ENCODE measurements around the gene CSNK1G2.
A peak's percentile ranks its signal among the peaks of the same experiment; 100 is the strongest.

Gene CSNK1G2

GRCh38 chr19:1989513-1990229 lies 48.7 kb downstream of the CSNK1G2 start:
- Mint-ChIP-seq H3K36me3 (peaks cover 9% of the 10 kb centered on the region), H3K4me1 (no peaks in the 10 kb centered on the region), H3K4me3 (no peak overlapping the region), H3K27me3 (no peaks in the 10 kb centered on the region), H3K27ac (no peak overlapping the region), H3K9me3 (no peaks in the 10 kb centered on the region)
- ATAC-seq (ENCODE audit: low read depth) (no peak), DNase-seq (ENCODE audit: low spot score in 2 of 2) (no peak)

- DNase-seq (ENCODE audit: low spot score in 2 of 2), result no peak
- Mint-ChIP-seq H3K4me1 (no peaks in the 10 kb centered on the region), H3K9me3 (no peaks in the 10 kb centered on the region), H3K36me3 (peaks cover 7% of the 10 kb centered on the region), H3K4me3 (no peak overlapping the region), H3K27me3 (no peaks in the 10 kb centered on the region), H3K27ac (no peak overlapping the region)
- no peak for ATAC-seq (ENCODE audit: low read depth)
Observed at GRCh38 chr19:1990230-1991017, 49.5 kb downstream of the CSNK1G2 start.

DNA sequence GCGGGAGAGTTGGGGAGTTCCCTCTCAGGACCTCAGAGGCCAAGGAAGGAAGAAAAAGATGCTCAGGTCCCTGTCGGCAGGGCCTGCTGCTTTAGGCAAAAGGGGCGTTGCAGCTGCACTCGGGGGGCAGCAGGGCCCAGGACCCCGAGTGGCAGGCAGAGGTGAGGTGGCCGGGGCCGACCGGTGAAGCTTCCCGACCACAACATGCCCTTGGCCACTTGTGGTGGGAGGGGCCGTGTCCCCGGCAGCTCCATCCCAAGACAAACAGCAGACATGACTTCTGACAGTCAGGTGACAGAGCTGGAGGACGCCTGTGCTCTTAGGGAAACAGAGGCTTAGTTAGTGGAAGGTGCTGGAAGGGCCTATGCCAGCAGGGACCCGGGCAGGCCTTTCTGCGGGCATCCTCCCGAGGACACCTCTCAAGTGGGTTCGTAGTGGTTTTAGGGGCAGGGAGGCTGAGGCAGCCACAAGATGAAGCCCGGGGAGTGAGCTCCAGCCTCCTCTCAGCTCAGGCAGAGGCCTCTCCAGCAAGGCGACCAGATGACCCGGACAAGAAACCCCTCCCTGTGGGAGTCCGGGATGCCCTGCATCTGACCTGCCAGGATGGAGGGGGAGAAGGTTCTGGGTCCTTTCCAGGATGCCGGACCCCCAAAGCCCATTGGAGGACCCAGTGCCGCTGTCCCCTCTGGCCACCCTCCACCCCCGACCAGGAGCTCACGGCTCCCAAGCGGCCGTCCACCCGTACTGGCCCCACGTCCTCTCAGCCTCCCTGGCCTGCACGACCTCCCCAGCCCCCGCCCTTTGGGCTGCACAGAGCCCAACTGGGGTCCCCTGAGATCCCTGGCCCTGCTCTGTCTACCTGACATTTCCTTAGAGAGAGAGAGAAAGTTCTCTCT lies 50.3 kb downstream of the CSNK1G2 start:
- H3K4me3 Mint-ChIP-seq, result no peak overlapping the region
- DNase-seq (ENCODE audit: low spot score in 2 of 2) (no peak), ATAC-seq (ENCODE audit: low read depth) (no peak)
- H3K9me3 Mint-ChIP-seq, result no peaks in the 10 kb centered on the region
- peaks cover 7% of the 10 kb centered on the region for H3K36me3 Mint-ChIP-seq
- no peaks in the 10 kb centered on the region for H3K4me1 Mint-ChIP-seq
- H3K27me3 Mint-ChIP-seq, result no peaks in the 10 kb centered on the region
- no peak overlapping the region for H3K27ac Mint-ChIP-seq

- Mint-ChIP-seq H3K4me1 (peaks cover 3% of the 10 kb centered on the region), H3K27ac (no peak overlapping the region), H3K4me3 (no peak overlapping the region), H3K36me3 (peaks cover 10% of the 10 kb centered on the region), H3K27me3 (no peaks in the 10 kb centered on the region), H3K9me3 (no peaks in the 10 kb centered on the region)
- ATAC-seq (ENCODE audit: low read depth) (no peak), DNase-seq (ENCODE audit: low spot score in 2 of 2) (no peak)
Observed at GRCh38 chr19:1992759-1993260, 51.8 kb downstream of the CSNK1G2 start.

- H3K9me3 Mint-ChIP-seq, result no peaks in the 10 kb centered on the region
- no peak overlapping the region for H3K4me3 Mint-ChIP-seq
- H3K4me1 Mint-ChIP-seq, result peaks cover 12% of the 10 kb centered on the region
- DNase-seq (ENCODE audit: low spot score in 2 of 2) (no peak), ATAC-seq (ENCODE audit: low read depth) (no peak)
- peaks cover 20% of the 10 kb centered on the region for H3K36me3 Mint-ChIP-seq
- peak overlapping the region; percentile 16 for H3K27ac Mint-ChIP-seq
- no peaks in the 10 kb centered on the region for H3K27me3 Mint-ChIP-seq
Observed at GRCh38 chr19:1997353-1998233, 56.6 kb downstream of the CSNK1G2 start.

GRCh38 chr19:1998712-1999708 lies 58.0 kb downstream of the CSNK1G2 start:
- Mint-ChIP-seq H3K4me1 (peaks cover 12% of the 10 kb centered on the region), H3K27ac (no peak overlapping the region), H3K36me3 (peaks cover 23% of the 10 kb centered on the region), H3K27me3 (no peaks in the 10 kb centered on the region), H3K9me3 (no peaks in the 10 kb centered on the region), H3K4me3 (no peak overlapping the region)
- no peak for ATAC-seq (ENCODE audit: low read depth)
- DNase-seq (ENCODE audit: low spot score in 2 of 2), result no peak

GRCh38 chr19:1999856-2000515 lies 59.0 kb downstream of the CSNK1G2 start:
- no peak overlapping the region for H3K27ac Mint-ChIP-seq
- DNase-seq (ENCODE audit: low spot score in 2 of 2) (no peak), ATAC-seq (ENCODE audit: low read depth) (no peak)
- H3K9me3 Mint-ChIP-seq, result no peaks in the 10 kb centered on the region
- H3K36me3 Mint-ChIP-seq, result peaks cover 24% of the 10 kb centered on the region
- H3K4me1 Mint-ChIP-seq, result peaks cover 12% of the 10 kb centered on the region
- H3K27me3 Mint-ChIP-seq, result no peaks in the 10 kb centered on the region
- no peak overlapping the region for H3K4me3 Mint-ChIP-seq

DNA sequence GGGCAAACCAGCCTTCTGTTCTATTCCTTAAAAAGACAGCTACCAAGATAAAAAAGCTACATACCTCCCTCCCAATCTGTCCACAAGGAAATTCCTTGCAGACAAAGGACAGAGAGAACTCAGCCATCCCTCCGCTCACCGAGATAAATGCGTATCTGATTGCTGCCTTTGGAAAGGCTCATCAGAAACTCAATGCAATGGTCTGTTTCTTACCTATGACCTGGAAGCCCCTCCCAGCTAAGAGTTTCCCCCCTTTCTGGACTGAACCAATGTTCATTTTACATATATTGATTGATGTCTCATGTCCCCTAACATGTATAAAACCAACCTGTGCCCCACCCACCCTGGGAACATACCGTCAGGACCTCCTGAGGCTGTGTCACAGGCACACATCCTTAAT lies 62.9 kb downstream of the CSNK1G2 start:
- H3K4me3 Mint-ChIP-seq, result no peak overlapping the region
- peaks cover 4% of the 10 kb centered on the region for H3K4me1 Mint-ChIP-seq
- H3K27me3 Mint-ChIP-seq, result no peaks in the 10 kb centered on the region
- peaks cover 12% of the 10 kb centered on the region for H3K36me3 Mint-ChIP-seq
- no peak overlapping the region for H3K27ac Mint-ChIP-seq
- no peak for DNase-seq (ENCODE audit: low spot score in 2 of 2)
- no peak for ATAC-seq (ENCODE audit: low read depth)
- no peaks in the 10 kb centered on the region for H3K9me3 Mint-ChIP-seq

DNA sequence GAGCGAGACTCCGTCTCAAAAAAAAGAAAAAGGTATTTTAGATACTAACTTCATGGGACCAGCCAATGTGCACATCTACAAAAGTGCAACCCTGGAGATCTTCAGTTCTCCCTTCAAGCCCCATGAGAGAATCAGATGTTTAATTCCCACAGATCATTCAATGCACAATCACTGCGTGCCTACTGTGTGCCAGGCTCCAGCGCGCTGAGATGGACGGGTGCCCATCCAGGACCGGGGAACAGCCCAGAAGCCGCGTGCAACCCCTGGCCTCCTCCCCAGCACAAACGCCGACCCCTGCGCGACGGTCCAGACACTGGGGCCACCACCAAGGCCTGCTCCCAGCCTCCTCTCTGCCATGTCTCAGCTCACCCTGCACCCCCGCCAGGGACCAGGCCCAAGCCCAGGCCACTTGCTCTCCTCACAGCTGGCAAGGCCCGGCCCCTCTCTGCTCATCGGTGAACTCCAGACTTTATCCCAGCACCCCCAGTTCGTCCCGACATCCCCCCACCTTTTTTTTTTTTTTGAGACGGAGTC lies 69.2 kb downstream of the CSNK1G2 start:
- H3K9me3 Mint-ChIP-seq, result no peaks in the 10 kb centered on the region
- no peaks in the 10 kb centered on the region for H3K27me3 Mint-ChIP-seq
- no peak overlapping the region for H3K27ac Mint-ChIP-seq
- H3K4me3 Mint-ChIP-seq, result no peak overlapping the region
- DNase-seq (ENCODE audit: low spot score in 2 of 2) (no peak), ATAC-seq (ENCODE audit: low read depth) (no peak)
- H3K36me3 Mint-ChIP-seq, result peaks cover 16% of the 10 kb centered on the region
- peaks cover 20% of the 10 kb centered on the region for H3K4me1 Mint-ChIP-seq

DNA sequence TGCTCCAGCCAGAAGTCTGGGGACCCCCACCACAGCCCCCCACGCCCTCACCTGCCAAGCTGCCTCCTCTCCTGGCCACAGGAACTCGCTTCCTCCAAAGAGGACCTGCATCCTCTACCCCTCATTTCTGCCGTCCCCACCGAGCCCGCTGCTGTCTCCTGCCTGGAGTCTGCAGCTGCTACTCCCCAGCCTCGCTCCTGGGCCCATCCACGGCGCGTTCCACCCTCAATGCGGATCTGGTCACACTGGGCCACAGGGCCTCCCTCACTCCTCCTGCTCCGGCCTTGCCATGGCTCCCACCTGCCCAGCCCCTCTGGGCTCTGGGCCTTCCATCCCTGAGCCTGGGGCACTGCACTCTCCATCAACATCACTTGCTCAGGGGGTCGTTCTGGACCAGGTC lies 70.2 kb downstream of the CSNK1G2 start:
- H3K4me1 Mint-ChIP-seq, result peaks cover 20% of the 10 kb centered on the region
- no peaks in the 10 kb centered on the region for H3K9me3 Mint-ChIP-seq
- peaks cover 16% of the 10 kb centered on the region for H3K36me3 Mint-ChIP-seq
- no peaks in the 10 kb centered on the region for H3K27me3 Mint-ChIP-seq
- DNase-seq (ENCODE audit: low spot score in 2 of 2), result no peak
- no peak for ATAC-seq (ENCODE audit: low read depth)
- H3K27ac Mint-ChIP-seq, result no peak overlapping the region
- no peak overlapping the region for H3K4me3 Mint-ChIP-seq

DNA sequence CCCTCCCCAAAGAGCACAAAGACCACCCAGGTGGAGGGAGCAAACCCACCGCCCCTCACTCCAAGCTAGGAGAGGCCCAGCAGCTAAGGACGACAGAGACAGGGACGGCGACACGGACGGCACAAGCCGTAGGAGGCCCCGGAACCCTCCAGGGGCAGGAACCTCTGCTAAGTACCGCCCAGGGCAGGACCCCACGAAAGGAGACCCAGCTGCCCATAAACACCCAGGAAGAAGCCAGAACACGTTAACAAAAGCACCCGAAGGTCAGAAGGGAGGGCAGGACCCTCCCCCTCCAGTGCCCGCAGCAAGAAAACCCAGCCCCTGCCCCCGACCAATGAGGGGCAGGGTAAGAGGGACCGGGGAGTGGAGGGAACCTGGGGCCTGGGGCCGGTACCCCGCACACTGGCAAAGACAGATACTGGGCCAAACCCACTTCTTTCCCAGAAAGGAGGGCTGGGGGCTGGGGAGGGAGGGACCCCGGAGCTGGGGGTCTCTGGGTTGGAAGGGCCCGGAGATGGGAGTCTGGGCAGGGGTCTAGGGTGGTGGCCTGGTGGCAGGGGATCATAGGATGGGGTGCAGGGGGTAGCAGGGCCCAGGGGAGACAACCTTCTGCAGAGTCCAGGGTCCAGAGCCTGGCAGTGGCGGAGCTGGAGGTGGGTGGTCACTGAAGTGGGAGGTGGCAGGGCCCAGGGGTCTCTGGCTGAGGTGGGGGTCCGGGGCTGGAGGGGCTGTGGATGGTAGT lies 72.1 kb downstream of the CSNK1G2 start:
- no peak for DNase-seq (ENCODE audit: low spot score in 2 of 2)
- Mint-ChIP-seq H3K36me3 (peaks cover 16% of the 10 kb centered on the region), H3K4me3 (peak overlapping the region; percentile 86), H3K27me3 (no peaks in the 10 kb centered on the region), H3K9me3 (no peaks in the 10 kb centered on the region), H3K4me1 (peaks cover 23% of the 10 kb centered on the region), H3K27ac (peak overlapping the region; percentile 77)
- no peak for ATAC-seq (ENCODE audit: low read depth)
